Ovary (tissue), 9 donors: Measurements from ENCODE around the gene AKNA. TPM values are rescaled to one million over a fixed set of nuclear protein-coding genes. Genes with fewer than 3 reads are reported as not detected.

Source experiments
- DNase-seq, 5 donors: peaks; one replicate each; pipeline ENCODE4 v3.0.0-alpha.2; 2019 to 2020
- H3K27ac ChIP-seq, 2 donors: fragments of 200-600 bp; one replicate each; pipeline versions ENCODE4 v1.5.1 to v1.8.0; 2019 to 2022
- H3K27me3 ChIP-seq: fragments of 200-600 bp; one replicate; pipeline ENCODE4 v1.8.0; 2022
- H3K36me3 ChIP-seq: fragments of 200-600 bp; sonication (generic); one replicate; pipeline ENCODE4 v1.5.1; 2019
- H3K4me1 ChIP-seq: one replicate; pipeline ENCODE4 v1.8.1; 2013; ENCODE audit warnings: mild to moderate bottlenecking, moderate library complexity; ENCODE audit not compliant: insufficient read depth
- H3K4me3 ChIP-seq: fragments of 200-600 bp; sonication (generic); one replicate; pipeline ENCODE4 v1.5.1; 2017
- H3K9me3 ChIP-seq, 2 donors: fragments of 200-600 bp in 1 of 2; sonication (generic) in 1 of 2; one replicate each; pipeline versions ENCODE4 v1.5.1 to v1.8.1; 2013 to 2019; ENCODE audit warnings: mild to moderate bottlenecking in 1 of 2, moderate library complexity in 1 of 2
- EP300 ChIP-seq: sonication (generic); formaldehyde crosslinking; IDR thresholded peaks from one replicate; pipeline ENCODE4 v1.6.1; 2017; ENCODE audit warnings: antibody characterized with exemption
- POLR2A ChIP-seq: fragments of 450-650 bp; IDR thresholded peaks from one replicate; pipeline ENCODE4 v1.6.1; 2017; ENCODE audit warnings: antibody characterized with exemption, mild to moderate bottlenecking, moderate library complexity
- WGBS, 3 donors: extraction: QIAGEN DNeasy Blood & Tissue Kit in 1 of 3; methylation state at CpG; one replicate each; pipeline versions ENCODE4 v1.1.5 to v1.1.7; 2013 to 2017; 5-methylcytosine and 5-hydroxymethylcytosine counted together
- intact Hi-C, 4 donors: fragments of 100-400 bp; cut with DNase I; formaldehyde crosslinking; loops; one replicate each; pipeline versions ENCODE4 v1.11.0 to v1.15.1; 2022 to 2023
- polyA plus RNA-seq, 2 donors: library from polyadenylated mRNA; stranded (reverse); fragments of 200-250 nt in 1 of 2; fragments of 350-450 nt in 1 of 2; fragmentation: Illumina TruSeq in 1 of 2; extraction: RNeasy Lipid Tissue Mini Kit (QIAGEN cat#74804) in 1 of 2; gene quantifications; one replicate each; pipeline ENCODE4 v1.2.3, GENCODE V29; 2013 to 2014
- total RNA-seq, 7 donors: library from RNA; depleted of rRNA in 2 of 7; stranded (reverse); fragments of >200 nt in 2 of 7; fragmentation: NEBNext Ultra II Directional in 3 of 7; extraction: Animal tissue kit (Norgen Biotek cat#: 25700) in 3 of 7; gene quantifications; one replicate each; pipeline versions ENCODE4 v1.1.0 to v1.2.4, GENCODE V29; 2016 to 2023
- TF ChIP-seq, protein P1 (sequence below), 3 donors: fragments of 450-650 bp in 2 of 3; fragments of 200-600 bp in 1 of 3; IDR thresholded peaks; one replicate each; pipeline versions ENCODE4 v1.5.1 to v1.8.0; 2016 to 2022; ENCODE audit warnings: antibody characterized with exemption in 3 of 3, mild to moderate bottlenecking in 1 of 3
- donor health status: DM: no; HTN: no; CAD: no; lungs with moderate emphysema.
- donor health status: DM: no; HTN: no; CAD: no.
- donor health status: Bipolar disorder and iron deficiency.
- donor health status: DM: yes; HTN: yes; CAD: no.
- donor health status: DM: no; HTN: no; CAD: no.
- donor health status: DM: yes; HTN: yes; CAD: no.

The AKNA gene
- total and polyA plus RNA-seq, 9 donors = 12.9 to 123 (median 36.4) TPM

DNA sequence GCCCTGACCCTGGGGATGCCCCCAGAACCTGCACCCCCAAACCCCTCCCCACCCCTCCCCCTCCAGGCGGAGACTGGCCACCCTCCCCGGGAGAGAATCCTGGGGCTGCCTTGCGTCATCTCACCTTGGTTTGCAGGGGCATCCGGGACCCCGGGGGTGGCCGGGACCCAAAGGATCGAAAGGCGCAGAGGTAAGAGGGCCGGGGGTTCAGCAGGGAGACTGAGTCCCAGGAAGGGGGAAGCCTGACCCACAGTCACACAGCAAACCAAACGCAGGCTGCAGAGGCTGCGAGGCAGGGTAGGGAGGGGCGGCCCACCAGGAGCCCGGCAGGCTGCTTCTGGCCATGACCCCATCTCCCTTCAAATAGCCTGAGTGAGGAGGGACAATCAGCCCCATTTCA lies 98.7 kb downstream of the AKNA start:
- Histone ChIP-seq H3K36me3 (no peaks in the 10 kb centered on the region), H3K4me3 (no peak overlapping the region), H3K27ac (no peak overlapping the region), H3K9me3 (no peaks in the 10 kb centered on the region), H3K4me1 (peaks cover 8% of the 10 kb centered on the region), H3K27me3 (no peaks in the 10 kb centered on the region)
- peak; percentile 11 to 38 (median 19) for DNase-seq
- intact Hi-C loops = loop anchor here in 2 of 4 donors (5.0 kb wide), 4 partner anchors 132 to 207 kb away; partner anchors contain the start of gene COL27A1 (in 1 of the 2)
- WGBS, 3 donors = 84 to 88% (median 88%) methylated on average over 13 of the region's 13 CpGs
- TF ChIP-seq EP300 = no peak
- no peak for TF ChIP-seq POLR2A
- TF ChIP-seq, protein P1, sequence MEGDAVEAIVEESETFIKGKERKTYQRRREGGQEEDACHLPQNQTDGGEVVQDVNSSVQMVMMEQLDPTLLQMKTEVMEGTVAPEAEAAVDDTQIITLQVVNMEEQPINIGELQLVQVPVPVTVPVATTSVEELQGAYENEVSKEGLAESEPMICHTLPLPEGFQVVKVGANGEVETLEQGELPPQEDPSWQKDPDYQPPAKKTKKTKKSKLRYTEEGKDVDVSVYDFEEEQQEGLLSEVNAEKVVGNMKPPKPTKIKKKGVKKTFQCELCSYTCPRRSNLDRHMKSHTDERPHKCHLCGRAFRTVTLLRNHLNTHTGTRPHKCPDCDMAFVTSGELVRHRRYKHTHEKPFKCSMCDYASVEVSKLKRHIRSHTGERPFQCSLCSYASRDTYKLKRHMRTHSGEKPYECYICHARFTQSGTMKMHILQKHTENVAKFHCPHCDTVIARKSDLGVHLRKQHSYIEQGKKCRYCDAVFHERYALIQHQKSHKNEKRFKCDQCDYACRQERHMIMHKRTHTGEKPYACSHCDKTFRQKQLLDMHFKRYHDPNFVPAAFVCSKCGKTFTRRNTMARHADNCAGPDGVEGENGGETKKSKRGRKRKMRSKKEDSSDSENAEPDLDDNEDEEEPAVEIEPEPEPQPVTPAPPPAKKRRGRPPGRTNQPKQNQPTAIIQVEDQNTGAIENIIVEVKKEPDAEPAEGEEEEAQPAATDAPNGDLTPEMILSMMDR (IDR thresholded peaks at IDR 0.05) = no peak

DNA sequence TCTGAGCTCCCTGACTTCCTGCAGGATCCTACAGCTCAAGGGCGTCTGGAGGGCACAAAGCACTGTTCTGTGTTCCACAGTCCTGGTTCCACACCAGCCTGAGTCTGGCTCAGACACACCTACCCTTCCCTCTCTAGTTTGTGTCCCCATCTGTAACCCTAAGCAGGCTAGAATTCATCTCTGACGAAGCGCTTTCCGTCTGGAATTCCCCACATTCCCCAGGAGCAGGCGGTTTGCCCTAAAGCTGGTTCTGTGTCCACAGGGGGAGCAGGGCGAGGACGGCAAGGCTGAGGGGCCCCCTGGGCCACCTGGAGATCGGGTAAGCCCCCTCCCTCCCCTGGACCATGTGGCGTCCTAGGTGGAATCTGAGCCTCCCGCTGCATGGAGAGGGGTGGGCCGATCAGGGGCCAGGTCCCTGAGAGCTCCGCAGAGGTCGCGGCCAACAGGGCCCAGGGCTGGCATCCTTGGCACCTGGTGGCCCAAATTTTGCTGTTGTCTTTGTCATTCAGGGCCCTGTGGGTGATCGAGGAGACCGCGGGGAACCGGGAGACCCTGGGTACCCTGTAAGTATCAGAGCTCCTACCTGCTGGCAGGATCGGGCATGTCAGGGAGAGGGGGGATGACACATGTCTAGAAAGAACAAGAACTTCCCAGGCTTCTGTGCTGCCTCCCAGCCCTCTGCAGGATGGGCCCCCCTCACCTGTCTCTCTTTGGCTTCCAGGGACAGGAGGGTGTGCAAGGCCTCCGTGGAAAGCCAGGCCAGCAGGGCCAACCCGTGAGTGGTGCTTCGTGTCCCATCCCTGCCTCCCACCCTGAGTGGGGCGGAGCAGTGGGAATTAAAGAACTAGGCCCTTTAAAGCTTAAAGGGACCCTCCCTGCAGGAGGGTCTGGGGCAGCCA lies 99.3 kb downstream of the AKNA start:
- H3K4me1 ChIP-seq = peaks cover 8% of the 10 kb centered on the region
- no peak overlapping the region for H3K27ac ChIP-seq
- WGBS, 3 donors = 64 to 77% (median 72%) methylated on average over 23 of the region's 23 CpGs
- H3K9me3 ChIP-seq = no peaks in the 10 kb centered on the region
- H3K36me3 ChIP-seq = no peaks in the 10 kb centered on the region
- TF ChIP-seq POLR2A (no peak), EP300 (no peak)
- TF ChIP-seq, protein P1 (IDR thresholded peaks at IDR 0.05) = no peak
- H3K4me3 ChIP-seq = no peak overlapping the region
- H3K27me3 ChIP-seq = no peaks in the 10 kb centered on the region
- intact Hi-C loops = loop anchor here in 3 of 4 donors (1.0 to 5.0 kb wide), 5 partner anchors 131 to 206 kb away; partner anchors contain the start of gene COL27A1 (in 1 of the 3)
- DNase-seq = peak; percentile 9 to 35 (median 22)

DNA sequence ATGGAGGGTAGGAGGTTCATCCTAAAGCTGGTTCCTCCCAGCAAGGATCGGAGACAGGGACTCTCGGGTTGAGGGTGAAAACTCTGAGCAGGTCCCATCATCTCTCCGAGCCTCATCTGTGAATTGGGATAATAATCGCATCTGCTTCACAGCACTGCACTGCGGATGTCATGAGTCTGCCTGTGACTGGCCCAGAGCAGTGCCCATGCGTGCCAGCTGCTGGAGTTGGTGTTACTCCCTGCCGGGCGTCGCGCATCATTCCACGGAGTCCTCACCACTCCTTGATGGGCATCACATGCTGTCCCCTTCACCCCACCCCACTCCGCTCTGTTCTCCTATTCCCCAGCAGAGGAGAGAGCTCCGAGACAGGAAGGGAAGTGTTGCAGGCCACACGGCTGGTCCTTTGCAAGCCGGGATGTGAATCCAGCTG lies 100.0 kb downstream of the AKNA start:
- Histone ChIP-seq H3K4me3 (no peak overlapping the region), H3K27ac (no peak overlapping the region), H3K4me1 (peaks cover 8% of the 10 kb centered on the region), H3K27me3 (no peaks in the 10 kb centered on the region), H3K36me3 (no peaks in the 10 kb centered on the region), H3K9me3 (no peaks in the 10 kb centered on the region)
- DNase-seq = peak in 4 of 5 donors; percentile 9 to 34 (median 20)
- intact Hi-C loops = loop anchor here in 3 of 4 donors (1.0 to 5.0 kb wide), 5 partner anchors 130 to 205 kb away; partner anchors contain the start of gene COL27A1 (in 1 of the 3)
- no peak for TF ChIP-seq POLR2A
- TF ChIP-seq EP300 = no peak
- TF ChIP-seq, protein P1 (IDR thresholded peaks at IDR 0.05) = no peak
- 75 to 86% (median 81%) methylated on average over 15 of the region's 15 CpGs for WGBS, 3 donors

DNA sequence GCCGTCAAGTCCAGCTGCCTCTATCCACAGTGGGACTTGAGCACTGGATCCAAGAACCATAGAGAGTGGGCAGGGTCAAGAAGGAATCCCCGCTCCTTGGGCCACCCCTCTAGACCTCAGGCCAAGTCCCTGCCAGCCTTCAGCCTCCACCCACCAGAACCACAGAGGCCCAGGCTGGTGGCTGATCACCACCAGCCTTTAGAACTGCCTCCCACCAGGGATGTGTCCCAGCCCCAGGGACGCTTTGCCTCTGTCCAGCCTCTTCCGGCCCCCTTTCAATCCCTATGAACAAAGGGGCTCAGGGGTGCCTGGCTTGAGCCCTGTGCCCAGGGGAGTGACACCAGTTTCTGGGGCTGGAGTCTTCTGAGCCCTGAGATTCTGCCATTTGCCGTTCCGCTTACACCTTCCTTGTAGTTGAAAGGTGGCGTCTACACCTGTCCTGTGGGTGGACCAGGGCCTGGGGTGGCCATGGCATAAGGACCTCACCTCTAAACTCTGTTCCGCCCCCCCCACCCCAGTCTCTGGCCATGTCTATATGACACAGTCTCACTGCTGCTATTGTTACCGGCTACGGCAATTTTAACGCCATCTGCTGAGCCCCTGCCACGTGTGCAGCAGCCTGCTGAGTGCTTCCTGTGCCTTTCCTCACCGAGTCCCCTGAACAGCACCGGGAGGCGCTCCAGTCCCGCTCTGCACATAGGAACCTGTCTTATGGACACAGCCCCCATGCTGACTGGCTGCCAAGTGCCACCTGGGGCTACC lies 100.6 kb downstream of the AKNA start:
- peak in 4 of 5 donors; percentile 15 to 37 (median 27) for DNase-seq
- Histone ChIP-seq H3K27me3 (no peaks in the 10 kb centered on the region), H3K9me3 (no peaks in the 10 kb centered on the region), H3K4me1 (peaks cover 8% of the 10 kb centered on the region), H3K4me3 (no peak overlapping the region), H3K36me3 (no peaks in the 10 kb centered on the region), H3K27ac (no peak overlapping the region)
- TF ChIP-seq POLR2A (no peak), EP300 (no peak)
- TF ChIP-seq, protein P1 (IDR thresholded peaks at IDR 0.05) = no peak
- intact Hi-C loops = loop anchor here in 2 of 4 donors (5.0 kb wide), 4 partner anchors 130 to 205 kb away; partner anchors contain the start of gene COL27A1 (in 1 of the 2)
- 90 to 91% (median 91%) methylated on average over 16 of the region's 16 CpGs for WGBS, 3 donors
